ENCODE results near the gene RPL39L. TPM values are rescaled to one million over a fixed set of nuclear protein-coding genes. Genes with fewer than 3 reads are reported as not detected.

The RPL39L gene
- total and polyA plus RNA-seq, 2 of the 4 experiments (the other 2 are of a cell fraction) = 18.1 to 34.6 TPM

DNA sequence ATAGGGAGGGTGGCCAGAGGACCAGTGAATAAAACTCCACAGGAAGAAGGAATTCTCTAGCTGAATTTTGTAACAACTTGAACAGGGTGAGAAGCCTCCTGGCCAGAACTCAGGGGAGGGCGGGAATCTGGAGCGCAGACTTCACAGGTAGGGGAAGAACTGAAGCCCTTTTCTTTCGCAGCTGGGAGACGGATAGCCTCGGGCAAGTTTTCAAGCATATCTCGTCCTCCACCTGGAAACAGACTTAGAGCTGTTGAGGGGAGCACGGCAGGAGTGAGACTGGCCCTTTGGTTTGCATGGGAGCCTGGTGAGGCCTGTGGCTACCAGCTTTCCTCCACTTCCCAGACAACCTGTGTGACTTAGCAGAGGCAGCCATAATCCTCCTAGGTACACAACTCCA, 10.9 kb upstream of the RPL39L start:
- H3K4me3 ChIP-seq (ENCODE audit: insufficient read depth, low read depth, low read length) = no peak overlapping the region
- DNase-seq = no peak
- peaks cover 3% of the 10 kb centered on the region; the same call in 1 of the 2 replicates for H3K9me3 ChIP-seq (ENCODE audit: control insufficient read depth, insufficient read depth, low read length)
- no peak overlapping the region for H3K9ac ChIP-seq (ENCODE audit: low read depth, low read length)
- H2BK15ac ChIP-seq (ENCODE audit: low read depth, low read length) = no peak overlapping the region
- in situ Hi-C loops (cut with MboI; ENCODE audit: low sequenced_read_pairs) (no loop called here), dilution Hi-C loops (cut with HindIII; ENCODE audit: low sequenced_read_pairs, unreplicated experiment) (no loop called here), intact Hi-C loops (cut with micrococcal nuclease) (loop anchor here (5.0 kb wide), 2 partner anchors 293 to 318 kb away; no protein-coding TSS in a partner anchor)
- no peak overlapping the region for H4K5ac ChIP-seq (ENCODE audit: low read depth, low read length)
- H3K4me2 ChIP-seq (ENCODE audit: low read depth, low read length) = no peak overlapping the region
- no peak overlapping the region for H3K4ac ChIP-seq (ENCODE audit: low read depth, low read length)
- H2BK5ac ChIP-seq (ENCODE audit: low read depth, low read length, poor library complexity, severe bottlenecking) = no peak overlapping the region
- CTCF ChIA-PET = interaction anchor here (0.7 to 1.0 kb wide), 2 partner anchors 11 to 15 kb away, joined by 3 to 6 read pairs; partner anchors contain the start of gene RPL39L
- no peak overlapping the region for H2AFZ ChIP-seq (replicated peaks; ENCODE audit: low read length, poor library complexity)
- H3K36me3 ChIP-seq (ENCODE audit: control insufficient read depth, insufficient read depth, low read length) = no peaks in the 10 kb centered on the region
- no TSS peak for BruUV-seq (replicated peaks)
- TF ChIP-seq MAFK (IDR thresholded peaks at IDR 0.05; ENCODE audit: low read depth, low read length) (no peak), MXI1 (IDR thresholded peaks at IDR 0.05; ENCODE audit: borderline replicate concordance, low read depth, low read length) (no peak), SMC3 (IDR thresholded peaks at IDR 0.05; ENCODE audit: low read depth, low read length) (no peak), NFE2L2 (IDR thresholded peaks at IDR 0.05; ENCODE audit: low read depth, low read length) (no peak), CHD1 (IDR thresholded peaks at IDR 0.05; ENCODE audit: low read depth, low read length) (no peak), FOS (IDR thresholded peaks at IDR 0.05; ENCODE audit: low read depth, low read length) (no peak), RCOR1 (IDR thresholded peaks at IDR 0.05; ENCODE audit: insufficient replicate concordance, low read length) (no peak), POLR2A (IDR thresholded peaks at IDR 0.05; ENCODE audit: low read depth, low read length) (no peak), CEBPB (IDR thresholded peaks at IDR 0.05; ENCODE audit: low read depth, low read length) (no peak), BHLHE40 (IDR thresholded peaks at IDR 0.05; ENCODE audit: low read depth, low read length) (no peak), RAD21 (IDR thresholded peaks at IDR 0.05; ENCODE audit: low read length) (no peak), USF2 (IDR thresholded peaks at IDR 0.05; ENCODE audit: low read depth, low read length) (no peak), RFX5 (IDR thresholded peaks at IDR 0.05; ENCODE audit: low read depth, low read length) (no peak), CTCF (conservative IDR thresholded peaks at IDR 0.05; ENCODE audit: low read depth, low read length) (no peak)
- no peak overlapping the region for H2AK5ac ChIP-seq (ENCODE audit: low read depth, low read length)
- H2BK20ac ChIP-seq (ENCODE audit: low read depth, low read length) = no peak overlapping the region
- no peak overlapping the region for H3K56ac ChIP-seq (ENCODE audit: extremely low read depth, insufficient read depth, low read length)
- peaks cover 9% of the 10 kb centered on the region for H3K27me3 ChIP-seq (ENCODE audit: control insufficient read depth, insufficient read depth, low read length)
- WGBS, 2 experiments (ENCODE audit: extremely low coverage in 2 of 2, insufficient read length in 1 of 2) = 92% methylated on average over 2 of the region's 7 CpGs; no CpG with 5 or more reads in 1 of the 2 experiments
- H3K23ac ChIP-seq (ENCODE audit: low read depth, low read length) = no peak overlapping the region
- H4K20me1 ChIP-seq (ENCODE audit: insufficient read depth, low read length) = no peaks in the 10 kb centered on the region
- no peaks in the 10 kb centered on the region for H3K79me1 ChIP-seq (ENCODE audit: low read depth in 1 of 2, low read length in 2 of 2)
- no peak overlapping the region for H3K14ac ChIP-seq (replicated peaks; ENCODE audit: low read depth, low read length)
- no peak overlapping the region for H3K18ac ChIP-seq (ENCODE audit: low read depth, low read length)
- H3K9me1 ChIP-seq (ENCODE audit: insufficient read depth, low read length) = no peaks in the 10 kb centered on the region
- H3K4me1 ChIP-seq (ENCODE audit: control insufficient read depth, insufficient read depth, low read length) = no peaks in the 10 kb centered on the region
- no peak overlapping the region for H4K8ac ChIP-seq (ENCODE audit: low read depth in 2 of 2, low read length in 2 of 2)
- no peak overlapping the region for H4K91ac ChIP-seq (ENCODE audit: insufficient read depth, low read depth, low read length)
- no peak overlapping the region for H3K27ac ChIP-seq (ENCODE audit: insufficient read depth, low read length)
- no peak for ATAC-seq (ENCODE audit: low read depth)
- POLR2A ChIA-PET (ENCODE audit: unreplicated experiment) = no interaction called here
- H2BK120ac ChIP-seq (ENCODE audit: low read depth, low read length) = no peak overlapping the region
- H2AK9ac ChIP-seq (replicated peaks; ENCODE audit: low read depth, low read length, poor library complexity) = no peak overlapping the region

All from IMR-90 (cell line).